ENCODE measurements around the gene DGKZ. TPM values are rescaled to one million over a fixed set of nuclear protein-coding genes. Genes with fewer than 3 reads are reported as not detected.

Gene DGKZ
- total RNA-seq, 2 experiments from 2014 or later: 159 to 166 TPM

GRCh38 chr11:46381819-46382645, 34.8 kb downstream of the DGKZ start:
- peak overlapping the region; percentile 56 for H3K4me3 ChIP-seq (ENCODE audit: low read length)
- peaks cover 4% of the 10 kb centered on the region for H3K4me1 Mint-ChIP-seq (ENCODE audit: low read depth)
- no peaks in the 10 kb centered on the region for H3K9me3 Mint-ChIP-seq
- H3K27me3 Mint-ChIP-seq: peaks cover 31% of the 10 kb centered on the region
- no peak overlapping the region for H3K27ac ChIP-seq (ENCODE audit: low read depth in 1 of 2, low read length in 2 of 2)
- peaks cover 15% of the 10 kb centered on the region for H3K36me3 Mint-ChIP-seq (ENCODE audit: low read depth)
- H3K27ac Mint-ChIP-seq: no peak overlapping the region
- peaks cover 16% of the 10 kb centered on the region for H3K36me3 ChIP-seq (ENCODE audit: insufficient read depth, low read length)
- peak overlapping the region; percentile 84 for H3K4me3 Mint-ChIP-seq
- H3K4me1 ChIP-seq (ENCODE audit: insufficient read depth, low read length): peaks cover 34% of the 10 kb centered on the region
- ATAC-seq (ENCODE audit: poor library complexity) (peak; percentile 33), DNase-seq (peak in 1 of 14 experiments; percentile 38)
- TF ChIP-seq CTCF (IDR thresholded peaks at IDR 0.05): no peak
- H3K27me3 ChIP-seq (ENCODE audit: control insufficient read depth in 1 of 2, insufficient read depth in 2 of 2, low read length in 2 of 2): peaks cover 31 to 36% of the 10 kb centered on the region in 2 experiments
- peaks cover 0 to 27% of the 10 kb centered on the region in 2 experiments for H3K9me3 ChIP-seq (ENCODE audit: control insufficient read depth in 1 of 2, insufficient read depth in 1 of 2, low read length in 2 of 2)
- intact Hi-C loops (cut with DNase I, micrococcal nuclease): loop anchor here in 1 of 2 experiments (1.0 kb wide), 1 partner anchor 32 kb away; no protein-coding TSS in a partner anchor
- ChIA-PET CTCF (no interaction called here), POLR2A (interaction anchor here (0.7 kb wide), 1 partner anchor 139 kb away, joined by 3 read pairs; no protein-coding TSS in a partner anchor)

- H3K4me1 ChIP-seq (ENCODE audit: insufficient read depth, low read length): peaks cover 37% of the 10 kb centered on the region
- no peak overlapping the region for H3K4me3 ChIP-seq (ENCODE audit: low read length)
- peaks cover 38 to 43% of the 10 kb centered on the region in 2 experiments for H3K27me3 ChIP-seq (ENCODE audit: control insufficient read depth in 1 of 2, insufficient read depth in 2 of 2, low read length in 2 of 2)
- no peak for TF ChIP-seq CTCF (IDR thresholded peaks at IDR 0.05)
- Mint-ChIP-seq H3K36me3 (ENCODE audit: low read depth) (peaks cover 7% of the 10 kb centered on the region), H3K4me3 (peak overlapping the region; percentile 76), H3K27me3 (peaks cover 39% of the 10 kb centered on the region), H3K27ac (no peak overlapping the region), H3K4me1 (ENCODE audit: low read depth) (peaks cover 5% of the 10 kb centered on the region), H3K9me3 (no peaks in the 10 kb centered on the region)
- H3K27ac ChIP-seq (ENCODE audit: low read depth in 1 of 2, low read length in 2 of 2): no peak overlapping the region
- DNase-seq (peak in 1 of 14 experiments; percentile 29), ATAC-seq (ENCODE audit: poor library complexity) (no peak)
- intact Hi-C loops (cut with DNase I, micrococcal nuclease): no loop called here
- peaks cover 0 to 31% of the 10 kb centered on the region in 2 experiments for H3K9me3 ChIP-seq (ENCODE audit: control insufficient read depth in 1 of 2, insufficient read depth in 1 of 2, low read length in 2 of 2)
- CTCF ChIA-PET: no interaction called here
- peaks cover 8% of the 10 kb centered on the region for H3K36me3 ChIP-seq (ENCODE audit: insufficient read depth, low read length)
- POLR2A ChIA-PET: interaction anchor here (0.8 to 1.1 kb wide), 2 partner anchors 10 to 73 kb away, joined by 3 read pairs; no protein-coding TSS in a partner anchor
Observed at GRCh38 chr11:46382646-46383403, 35.6 kb downstream of the DGKZ start.

GRCh38 chr11:46383404-46383758, 36.1 kb downstream of the DGKZ start:
- H3K27ac Mint-ChIP-seq: no peak overlapping the region
- DNase-seq (no peak), ATAC-seq (ENCODE audit: poor library complexity) (no peak)
- H3K4me3 Mint-ChIP-seq: peak overlapping the region; percentile 76
- Histone ChIP-seq H3K4me1 (ENCODE audit: insufficient read depth, low read length) (peaks cover 41% of the 10 kb centered on the region), H3K27ac (ENCODE audit: low read depth in 1 of 2, low read length in 2 of 2) (no peak overlapping the region), H3K27me3 (ENCODE audit: control insufficient read depth in 1 of 2, insufficient read depth in 2 of 2, low read length in 2 of 2) (peaks cover 43 to 49% of the 10 kb centered on the region in 2 experiments), H3K9me3 (ENCODE audit: control insufficient read depth in 1 of 2, insufficient read depth in 1 of 2, low read length in 2 of 2) (peaks cover 0 to 34% of the 10 kb centered on the region in 2 experiments), H3K4me3 (ENCODE audit: low read length) (no peak overlapping the region), H3K36me3 (ENCODE audit: insufficient read depth, low read length) (peaks cover 3% of the 10 kb centered on the region)
- peaks cover 45% of the 10 kb centered on the region for H3K27me3 Mint-ChIP-seq
- H3K4me1 Mint-ChIP-seq (ENCODE audit: low read depth): peaks cover 11% of the 10 kb centered on the region
- no peaks in the 10 kb centered on the region for H3K9me3 Mint-ChIP-seq
- intact Hi-C loops (cut with DNase I, micrococcal nuclease): no loop called here
- no peak for TF ChIP-seq CTCF (IDR thresholded peaks at IDR 0.05)
- peaks cover 5% of the 10 kb centered on the region for H3K36me3 Mint-ChIP-seq (ENCODE audit: low read depth)
- ChIA-PET POLR2A (interaction anchor here (0.6 to 1.1 kb wide), 3 partner anchors 9 to 1471 kb away, joined by 3 read pairs; no protein-coding TSS in a partner anchor), CTCF (no interaction called here)
